GM12874 (cell line): ENCODE results near the gene MEIOB.

Source experiments
- TF ChIP-seq, protein P1 (sequence below): IDR thresholded peaks from 2 replicates; pipeline ENCODE4 v1.5.1; 2011; ENCODE audit warnings: low read depth, mild to moderate bottlenecking, control low read depth, low read length, moderate library complexity; ENCODE audit not compliant: insufficient read depth

Gene MEIOB

DNA sequence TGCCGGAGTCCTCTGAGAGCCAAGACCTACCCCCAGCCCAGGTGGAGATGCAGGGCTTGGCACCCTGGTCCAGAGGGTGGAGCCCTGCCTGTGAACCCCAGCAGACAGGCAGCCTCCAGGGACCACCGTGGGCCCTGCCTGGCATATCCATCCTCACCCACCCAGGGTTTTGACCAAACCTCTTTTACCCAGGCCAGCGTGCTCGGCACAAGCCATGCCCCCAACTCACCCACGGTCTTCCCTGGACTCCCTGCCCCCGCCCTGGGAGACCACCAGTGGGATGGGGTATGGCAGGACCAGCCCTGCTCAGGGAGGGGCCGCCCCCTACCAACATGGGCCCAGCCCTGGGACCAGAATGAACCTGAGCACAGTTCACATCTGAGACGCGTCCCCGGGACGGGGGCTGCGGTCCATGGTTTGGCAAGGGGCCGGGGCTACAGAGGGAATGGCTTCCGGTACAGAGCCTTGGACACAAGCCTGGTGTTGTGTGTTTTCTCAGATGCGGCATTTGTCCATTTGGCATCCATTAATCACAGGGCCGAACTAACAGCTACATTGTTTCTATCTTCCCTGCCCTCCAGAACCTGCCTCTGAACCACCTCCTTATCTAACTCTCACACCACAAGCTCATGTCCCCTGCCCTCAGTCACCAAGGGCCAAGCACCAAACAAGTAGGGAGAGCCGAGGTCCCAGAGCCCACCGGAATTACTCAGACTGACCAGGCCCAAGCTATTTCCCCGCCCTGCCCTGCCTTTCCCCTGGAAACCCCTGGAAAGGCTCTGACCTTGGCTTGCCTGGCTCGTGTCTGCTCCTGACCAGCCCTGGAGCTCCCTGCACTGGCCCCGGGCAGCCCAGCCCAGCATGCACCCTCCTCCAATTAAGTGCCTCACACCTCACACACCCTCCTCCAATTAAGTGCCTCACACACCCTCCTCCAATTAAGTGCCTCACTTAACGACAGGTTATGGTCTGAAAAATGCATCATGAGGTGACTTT is 32.2 kb upstream of the MEIOB start:
- TF ChIP-seq, protein P1, sequence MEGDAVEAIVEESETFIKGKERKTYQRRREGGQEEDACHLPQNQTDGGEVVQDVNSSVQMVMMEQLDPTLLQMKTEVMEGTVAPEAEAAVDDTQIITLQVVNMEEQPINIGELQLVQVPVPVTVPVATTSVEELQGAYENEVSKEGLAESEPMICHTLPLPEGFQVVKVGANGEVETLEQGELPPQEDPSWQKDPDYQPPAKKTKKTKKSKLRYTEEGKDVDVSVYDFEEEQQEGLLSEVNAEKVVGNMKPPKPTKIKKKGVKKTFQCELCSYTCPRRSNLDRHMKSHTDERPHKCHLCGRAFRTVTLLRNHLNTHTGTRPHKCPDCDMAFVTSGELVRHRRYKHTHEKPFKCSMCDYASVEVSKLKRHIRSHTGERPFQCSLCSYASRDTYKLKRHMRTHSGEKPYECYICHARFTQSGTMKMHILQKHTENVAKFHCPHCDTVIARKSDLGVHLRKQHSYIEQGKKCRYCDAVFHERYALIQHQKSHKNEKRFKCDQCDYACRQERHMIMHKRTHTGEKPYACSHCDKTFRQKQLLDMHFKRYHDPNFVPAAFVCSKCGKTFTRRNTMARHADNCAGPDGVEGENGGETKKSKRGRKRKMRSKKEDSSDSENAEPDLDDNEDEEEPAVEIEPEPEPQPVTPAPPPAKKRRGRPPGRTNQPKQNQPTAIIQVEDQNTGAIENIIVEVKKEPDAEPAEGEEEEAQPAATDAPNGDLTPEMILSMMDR = no peak

DNA sequence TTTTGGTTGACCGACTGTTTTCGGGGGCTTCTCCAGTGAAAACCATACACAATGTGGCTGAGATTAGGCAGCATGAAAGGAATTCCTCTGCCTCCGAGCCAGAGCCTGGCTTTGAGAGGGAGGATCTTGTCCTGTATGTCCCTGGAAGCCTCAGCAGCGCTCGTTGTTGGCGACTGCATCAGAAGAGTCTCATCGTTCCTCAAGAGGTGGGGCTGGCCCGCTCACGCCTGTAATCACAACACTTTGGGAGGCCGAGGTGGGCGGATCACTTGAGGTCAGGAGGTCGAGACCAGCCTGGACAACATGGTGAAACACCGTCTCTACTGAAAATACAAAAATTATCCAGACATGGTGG is 31.2 kb upstream of the MEIOB start:
- TF ChIP-seq, protein P1 = no peak

DNA sequence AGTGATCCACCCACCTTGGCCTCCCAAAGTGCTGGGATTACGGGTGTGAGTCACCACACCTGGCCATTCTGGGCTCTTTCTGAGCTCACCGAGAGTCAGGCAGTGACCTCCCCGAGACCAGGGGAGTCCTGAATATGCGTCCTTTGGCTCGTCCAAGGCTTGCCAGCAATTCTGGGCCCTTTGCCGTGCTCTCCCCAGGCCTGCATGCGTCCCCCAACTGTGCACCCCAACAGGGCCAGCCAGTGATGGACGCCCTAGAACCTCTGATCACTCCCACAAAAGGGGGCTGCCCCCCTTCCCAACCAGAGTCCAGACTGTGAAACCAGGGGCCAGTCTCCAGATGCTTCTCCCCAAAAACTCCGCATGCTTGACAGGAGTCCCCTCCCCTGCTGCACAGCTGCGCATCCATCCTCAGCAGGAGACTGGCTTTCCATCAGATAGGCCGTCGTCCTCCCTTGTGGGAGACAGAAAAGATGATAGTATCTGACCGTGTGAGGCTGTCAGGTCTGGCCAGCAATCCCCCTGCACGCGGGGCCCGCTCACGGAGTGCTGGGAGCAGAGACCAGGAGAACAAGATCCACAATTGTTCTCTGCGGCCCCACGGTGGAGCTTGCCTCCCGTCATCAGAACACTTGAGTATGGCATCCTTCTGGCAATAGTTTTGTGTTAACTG is 30.7 kb upstream of the MEIOB start:
- TF ChIP-seq, protein P1 = no peak

DNA sequence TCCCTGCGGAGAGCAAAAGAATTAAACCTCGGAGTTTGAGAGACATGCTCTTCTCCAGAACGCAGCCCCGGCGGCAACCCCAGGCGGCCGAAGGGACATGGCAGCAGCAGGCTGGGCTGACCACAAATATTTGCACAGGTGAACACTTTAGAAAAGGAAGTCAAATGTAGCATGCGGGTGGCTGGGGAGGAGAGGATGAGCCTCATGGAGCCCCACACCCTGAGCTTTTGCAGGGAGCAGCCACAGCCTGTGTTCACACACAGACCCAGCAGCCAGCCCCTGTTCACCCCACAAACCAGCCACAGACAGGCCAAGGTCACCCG is 28.4 kb upstream of the MEIOB start:
- TF ChIP-seq, protein P1 = no peak

DNA sequence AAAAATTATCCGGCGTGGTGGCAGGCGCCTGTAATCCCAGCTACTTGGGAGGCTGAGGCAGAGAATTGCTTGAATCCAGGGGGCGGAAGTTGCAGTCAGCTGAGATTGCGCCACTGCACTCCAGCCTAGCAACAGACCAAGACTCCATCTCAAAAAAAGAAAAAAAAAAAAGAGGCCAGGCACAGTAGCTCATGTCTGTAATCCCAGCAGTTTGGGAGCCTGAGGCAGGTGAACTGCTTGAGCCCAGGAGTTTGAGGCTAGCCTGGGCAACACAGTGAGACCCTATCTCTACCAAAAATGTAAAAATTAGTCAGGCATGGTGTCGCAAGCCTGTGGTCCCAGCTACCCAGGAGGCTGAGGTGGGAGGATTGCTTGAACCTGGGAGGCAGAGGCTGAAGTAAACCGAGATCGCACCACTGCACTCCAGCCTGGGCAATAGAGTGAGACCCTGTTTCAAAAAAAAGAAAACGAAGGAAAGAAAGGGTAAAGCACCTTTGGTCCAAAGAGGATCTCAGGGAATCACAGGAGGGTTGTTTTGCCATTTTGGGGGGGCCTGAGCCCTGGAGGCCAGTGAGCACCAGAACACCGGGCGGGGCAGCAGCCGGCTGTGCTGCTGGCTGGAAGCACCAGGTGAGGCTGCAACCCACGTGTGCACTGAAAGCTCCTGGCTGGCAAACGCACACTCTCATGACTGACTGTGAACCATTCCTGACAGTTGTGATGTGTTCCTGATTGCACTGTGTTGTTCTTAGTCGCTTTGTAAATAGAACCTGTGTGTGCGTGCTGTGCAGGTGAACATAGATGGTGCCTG is 27.9 kb upstream of the MEIOB start:
- TF ChIP-seq, protein P1 = no peak

DNA sequence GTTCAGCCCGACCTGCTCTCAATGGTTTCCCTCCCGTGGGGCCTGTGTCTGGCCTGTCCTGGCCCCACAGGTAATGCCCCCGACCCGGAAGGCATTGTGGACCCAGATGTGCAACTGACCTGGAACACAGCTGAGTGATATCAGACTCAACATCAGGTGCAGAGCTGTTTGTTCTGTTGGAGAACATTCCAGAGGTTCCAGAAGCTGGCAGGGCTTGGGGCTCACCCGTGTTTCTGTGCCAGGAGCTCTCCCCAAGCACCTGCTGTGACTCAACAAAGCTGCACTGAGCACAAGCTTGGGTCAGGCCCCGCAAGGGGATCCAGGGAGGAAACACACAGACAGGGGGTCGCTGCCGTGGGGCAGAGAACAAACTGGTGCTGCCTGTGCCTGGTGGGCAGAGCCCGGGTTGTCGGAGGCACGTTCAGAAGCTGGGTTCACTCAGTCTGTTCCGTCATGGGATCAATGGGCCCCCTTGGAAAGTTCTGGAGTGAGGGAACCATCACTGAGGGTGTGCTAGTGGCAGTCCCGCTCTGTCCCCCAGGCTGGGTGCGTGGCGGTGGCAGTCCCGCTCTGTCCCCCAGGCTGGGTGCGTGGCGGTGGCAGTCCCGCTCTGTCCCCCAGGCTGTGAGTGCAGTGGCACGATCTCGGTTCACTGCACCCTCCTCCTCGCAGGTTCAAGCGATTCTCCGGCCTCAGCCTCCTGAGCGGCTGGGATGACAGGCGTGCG is 24.1 kb upstream of the MEIOB start:
- TF ChIP-seq, protein P1 = no peak
